Right lobe of liver (tissue), 6 donors: ENCODE results near the gene RBMS3. TPM values are rescaled to one million over a fixed set of nuclear protein-coding genes. Genes with fewer than 3 reads are reported as not detected.

ENCODE experiments used
- ATAC-seq, 4 donors: fragments of 200-7000 bp; cut with Tn5 transposase; one replicate each; pipeline ENCODE4 v1.9.1; 2020; ENCODE audit warnings: mild to moderate bottlenecking in 4 of 4, moderate library complexity in 4 of 4
- DNase-seq, 3 donors: peaks; one replicate each; pipeline ENCODE4 v3.0.0-alpha.2; 2020
- H3K27ac ChIP-seq, 3 donors: fragments of 200-600 bp; one replicate each; pipeline ENCODE4 v1.8.0; 2022
- H3K27me3 ChIP-seq, 2 donors: fragments of 200-600 bp; one replicate each; pipeline ENCODE4 v1.8.0; 2022
- H3K36me3 ChIP-seq, 4 donors: fragments of 200-600 bp; sonication (generic) in 1 of 4; one replicate each; pipeline versions ENCODE4 v1.5.1 to v1.8.0; 2017 to 2022; ENCODE audit warnings: control low read depth in 1 of 4
- H3K4me1 ChIP-seq, 4 donors: fragments of 200-600 bp; sonication (generic) in 1 of 4; one replicate each; pipeline versions ENCODE4 v1.5.1 to v1.8.0; 2017 to 2022; ENCODE audit warnings: control low read depth in 1 of 4
- H3K4me3 ChIP-seq, 3 donors: fragments of 200-600 bp; one replicate each; pipeline ENCODE4 v1.8.0; 2022
- H3K9me3 ChIP-seq, 4 donors: fragments of 200-600 bp; sonication (generic) in 1 of 4; one replicate each; pipeline versions ENCODE4 v1.5.1 to v1.8.0; 2017 to 2022; ENCODE audit warnings: control low read depth in 1 of 4
- CTCF ChIP-seq, 4 donors: fragments of 200-600 bp in 3 of 4; fragments of 450-650 bp in 1 of 4; IDR thresholded peaks; one replicate each; pipeline versions ENCODE4 v1.5.1 to v1.8.0; 2016 to 2022; ENCODE audit warnings: antibody characterized with exemption in 4 of 4, mild to moderate bottlenecking in 2 of 4
- POLR2A ChIP-seq: fragments of 450-650 bp; IDR thresholded peaks from one replicate; pipeline ENCODE4 v1.6.1; 2017; ENCODE audit warnings: antibody characterized with exemption, mild to moderate bottlenecking
- WGBS: methylation state at CpG from one replicate; pipeline ENCODE4 v1.1.6; 2018; ENCODE audit warnings: low coverage, low lambda C conversion rate; ENCODE audit not compliant: insufficient coverage; ENCODE audit errors: missing lambda C conversion rate; 5-methylcytosine and 5-hydroxymethylcytosine counted together
- intact Hi-C, 2 donors: fragments of 100-400 bp; cut with DNase I; formaldehyde crosslinking; loops; one replicate each; pipeline versions ENCODE4 v1.11.2 to v1.14.1; 2022
- total RNA-seq, 6 experiments: library from RNA; depleted of rRNA in 2 of 6; stranded (reverse); fragments of >200 nt in 2 of 6; fragmentation: NEBNext Ultra II Directional in 3 of 6; extraction: Animal tissue kit (Norgen Biotek cat#: 25700) in 3 of 6; gene quantifications; one replicate each; pipeline versions ENCODE4 v1.1.0 to v1.2.4, GENCODE V29; 2016 to 2023
- donor health status: DM: no; HTN: yes; CAD: no.
- donor health status: DM: no; HTN: no; CAD: no.
- donor health status: DM: no; HTN: no; CAD: no.
- donor health status: DM: no; HTN: yes; CAD: no.
- donor health status: DM: no; HTN: yes; CAD: no.

The RBMS3 gene
- total RNA-seq, 6 experiments from 2014 or later = 6.3 to 11.5 (median 8.3) TPM

DNA sequence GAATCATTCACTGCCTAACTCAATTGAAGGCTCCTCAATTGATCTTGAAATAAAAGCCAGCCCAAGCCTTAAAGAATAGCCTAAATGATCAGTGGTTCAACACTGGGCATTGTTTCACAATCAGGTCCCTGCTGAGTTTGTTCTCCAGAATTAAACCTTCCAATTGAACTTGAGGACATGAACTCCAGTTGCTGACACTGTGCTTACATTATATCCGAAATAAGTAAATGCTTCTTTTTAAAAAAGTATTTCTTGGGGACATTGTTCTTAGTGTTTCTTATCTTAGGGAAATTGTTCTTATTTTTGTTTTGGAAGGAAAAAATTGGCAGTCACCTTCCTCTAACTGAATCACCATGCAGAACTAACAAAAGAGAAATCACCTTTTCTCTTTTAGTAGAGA is 450.2 kb downstream of the RBMS3 start:
- intact Hi-C loops = no loop called here
- 13% methylated on average over 1 of the region's 1 CpG for WGBS
- Histone ChIP-seq H3K9me3 (no peaks in the 10 kb centered on the region), H3K36me3 (no peaks in the 10 kb centered on the region), H3K27ac (no peak overlapping the region), H3K4me3 (no peak overlapping the region), H3K27me3 (no peaks in the 10 kb centered on the region), H3K4me1 (peaks cover 0 to 12% (median 0%) of the 10 kb centered on the region in 4 donors)
- DNase-seq = no peak
- ATAC-seq = peak in 3 of 4 donors; percentile 38 to 73 (median 44)
- TF ChIP-seq POLR2A (no peak), CTCF (IDR thresholded peaks at IDR 0.05) (no peak)

GRCh38 chr3:29741231-29741630 is 460.4 kb downstream of the RBMS3 start:
- H3K9me3 ChIP-seq = no peaks in the 10 kb centered on the region
- no peaks in the 10 kb centered on the region for H3K4me1 ChIP-seq
- H3K27ac ChIP-seq = no peak overlapping the region
- intact Hi-C loops = no loop called here
- H3K27me3 ChIP-seq = no peaks in the 10 kb centered on the region
- WGBS = 75% methylated on average over 1 of the region's 1 CpG
- no peak overlapping the region for H3K4me3 ChIP-seq
- DNase-seq (no peak), ATAC-seq (no peak)
- TF ChIP-seq CTCF (IDR thresholded peaks at IDR 0.05) (no peak), POLR2A (no peak)
- no peaks in the 10 kb centered on the region for H3K36me3 ChIP-seq

GRCh38 chr3:29745232-29745870 is 464.5 kb downstream of the RBMS3 start:
- WGBS = 83% methylated on average over 4 of the region's 4 CpGs
- no peak for ATAC-seq
- Histone ChIP-seq H3K36me3 (no peaks in the 10 kb centered on the region), H3K4me1 (no peaks in the 10 kb centered on the region), H3K27ac (no peak overlapping the region), H3K9me3 (no peaks in the 10 kb centered on the region), H3K27me3 (no peaks in the 10 kb centered on the region), H3K4me3 (no peak overlapping the region)
- intact Hi-C loops = no loop called here
- TF ChIP-seq CTCF (IDR thresholded peaks at IDR 0.05) (no peak), POLR2A (no peak)
- no peak for DNase-seq

DNA sequence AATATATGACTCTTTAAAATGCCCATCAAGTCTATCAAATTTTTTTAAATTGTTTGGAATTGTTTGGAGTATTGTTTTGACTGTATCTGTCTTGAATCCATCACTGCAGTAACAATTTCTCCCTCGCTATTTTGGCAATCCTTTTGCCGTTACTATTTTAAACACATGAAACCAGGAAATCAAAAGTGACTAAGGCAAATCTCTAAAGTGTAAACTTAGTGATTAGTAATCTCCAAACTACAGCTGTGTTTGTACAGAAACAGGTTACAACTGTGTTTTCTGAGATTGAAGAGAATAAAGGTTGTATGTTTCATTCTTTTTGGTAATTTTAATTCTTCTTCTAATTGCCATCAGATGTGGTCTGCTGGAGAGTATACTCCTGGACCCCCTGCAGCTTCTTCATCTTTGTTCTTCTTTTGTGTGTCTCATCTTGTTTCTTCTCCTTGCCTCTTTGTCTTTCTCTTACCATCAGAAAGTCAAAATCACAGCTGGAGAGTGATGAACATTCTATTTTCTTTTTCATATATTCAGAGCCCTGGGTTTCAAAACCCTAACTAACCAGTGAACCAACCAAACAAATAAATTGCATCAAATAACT is 465.4 kb downstream of the RBMS3 start:
- Histone ChIP-seq H3K4me1 (no peaks in the 10 kb centered on the region), H3K36me3 (no peaks in the 10 kb centered on the region), H3K27me3 (no peaks in the 10 kb centered on the region), H3K27ac (no peak overlapping the region), H3K4me3 (no peak overlapping the region), H3K9me3 (no peaks in the 10 kb centered on the region)
- intact Hi-C loops = no loop called here
- no peak for ATAC-seq
- 33% methylated on average over 2 of the region's 2 CpGs for WGBS
- no peak for DNase-seq
- TF ChIP-seq CTCF (IDR thresholded peaks at IDR 0.05) (no peak), POLR2A (no peak)
